GM12872 (cell line): ENCODE data around the gene ZNF181.
A peak's percentile ranks its signal among the peaks of the same experiment; 100 is the strongest.

Experiments
- CTCF ChIP-seq: IDR thresholded peaks from 3 replicates; pipeline ENCODE4 v1.5.1; 2011; ENCODE audit warnings: low read depth, mild to moderate bottlenecking, low read length, moderate library complexity; ENCODE audit not compliant: insufficient read depth

ZNF181 gene

GRCh38 chr19:34711890-34712289, 22.2 kb upstream of the ZNF181 start:
- TF ChIP-seq CTCF: no peak

GRCh38 chr19:34712395-34713261, 21.4 kb upstream of the ZNF181 start:
- TF ChIP-seq CTCF: peak; percentile 60

- TF ChIP-seq CTCF: no peak
These were observed 20.8 kb upstream of the ZNF181 start for GRCh38 chr19:34713262-34713637.

- no peak for TF ChIP-seq CTCF
These were observed 18.7 kb upstream of the ZNF181 start for GRCh38 chr19:34715357-34715756.

- no peak for TF ChIP-seq CTCF
These were observed 11.7 kb upstream of the ZNF181 start for GRCh38 chr19:34722353-34722752.

GRCh38 chr19:34725400-34725799, 8.6 kb upstream of the ZNF181 start:
- TF ChIP-seq CTCF: no peak

GRCh38 chr19:34731019-34731829, 2.8 kb upstream of the ZNF181 start:
- no peak for TF ChIP-seq CTCF
